GM12878 (cell line): ENCODE results near the gene FRMD8. TPM values are rescaled to one million over a fixed set of nuclear protein-coding genes. Genes with fewer than 3 reads are reported as not detected.

Source experiments
- ATAC-seq: fragments of 200-7000 bp; cut with Tn5 transposase; 3 replicates; pipeline ENCODE4 v1.9.1; 2020; ENCODE audit warnings: mild to moderate bottlenecking, moderate library complexity
- BruUV-seq: library from RNA; stranded (reverse); fragments of 400-500 nt; replicated peaks from 2 replicates; lab custom pipeline; 2021; lab: Mats Ljungman, UMichigan
- CTCF ChIA-PET: fragments of 300-600 bp; sonication (Branson Sonifier 250); formaldehyde crosslinking; extraction: SDS; loops from one replicate; lab custom pipeline; 2021; ENCODE audit warnings: inconsistent platforms; lab: Yijun Ruan, JAX
- POLR2A ChIA-PET: fragments of 350-600 bp; formaldehyde crosslinking; extraction: SDS; loops from one replicate; lab custom pipeline; 2021; ENCODE audit warnings: inconsistent platforms; lab: Charles Lee
- RAD21 ChIA-PET: fragments of 300-600 bp; sonication (Branson Sonifier 250); formaldehyde crosslinking; loops from one replicate; lab custom pipeline; 2023; ENCODE audit warnings: antibody characterized with exemption; ENCODE audit not compliant: unreplicated experiment; lab: Charles Lee
- SMC1A ChIA-PET: fragments of 300-600 bp; sonication (Branson Sonifier 250); formaldehyde crosslinking; loops from one replicate; lab custom pipeline; 2023; ENCODE audit not compliant: unreplicated experiment, uncharacterized antibody; lab: Charles Lee
- DNase-seq: peaks from one replicate; pipeline ENCODE4 v3.0.0-alpha.2; 2011; ENCODE audit warnings: low read depth, low spot score
- FAIRE-seq: peaks from 3 replicates; lab custom pipeline; 2011; peaks lifted over from hg19 to GRCh38; lab: Jason Lieb, UNC
- H2AFZ ChIP-seq: 2 replicates; pipeline ENCODE4 v1.6.0; 2011; ENCODE audit warnings: low read depth, low read length, control low read depth; ENCODE audit not compliant: control insufficient read depth
- H3K27ac ChIP-seq: 2 replicates; pipeline ENCODE4 v1.5.1; 2011; ENCODE audit warnings: control low read depth; ENCODE audit not compliant: control insufficient read depth, insufficient read depth
- H3K27me3 ChIP-seq, 2 experiments: replicated peaks in 1 of 2; 2 replicates each; pipeline versions ENCODE4 v1.6.0 to v1.6.1; 2011; ENCODE audit warnings: low read length in 1 of 2; ENCODE audit not compliant: control insufficient read depth in 2 of 2, insufficient read depth in 2 of 2
- H3K36me3 ChIP-seq, 2 experiments: 2 replicates each; pipeline ENCODE4 v1.5.1; 2011; ENCODE audit warnings: low read length in 1 of 2; ENCODE audit not compliant: control insufficient read depth in 2 of 2, insufficient read depth in 2 of 2
- H3K4me1 ChIP-seq: 2 replicates; pipeline ENCODE4 v1.6.1; 2011; ENCODE audit warnings: mild to moderate bottlenecking, low read length, moderate library complexity, mixed read lengths; ENCODE audit not compliant: control insufficient read depth, insufficient read depth
- H3K4me2 ChIP-seq: 2 replicates; pipeline ENCODE4 v1.6.0; 2011; ENCODE audit warnings: control low read depth; ENCODE audit not compliant: control insufficient read depth, insufficient read depth
- H3K4me3 ChIP-seq: fragments of 200-600 bp; sonication (generic); 2 replicates; pipeline ENCODE4 v1.5.1; 2016
- H3K79me2 ChIP-seq: 2 replicates; pipeline ENCODE4 v1.6.0; 2011; ENCODE audit warnings: low read length; ENCODE audit not compliant: control insufficient read depth, insufficient read depth
- H3K9ac ChIP-seq: 2 replicates; pipeline ENCODE4 v1.8.0; 2011; ENCODE audit warnings: low read length, control low read depth, mixed read lengths; ENCODE audit not compliant: control insufficient read depth, insufficient read depth
- H3K9me3 ChIP-seq: replicated peaks from 3 replicates; pipeline ENCODE4 v1.5.1; 2011; ENCODE audit warnings: mild to moderate bottlenecking, low read length; ENCODE audit not compliant: control insufficient read depth, insufficient read depth
- H4K20me1 ChIP-seq: 2 replicates; pipeline ENCODE4 v1.6.0; 2011; ENCODE audit not compliant: control insufficient read depth, insufficient read depth
- BCLAF1 ChIP-seq: fragments of 450-650 bp; IDR thresholded peaks from 2 replicates; pipeline ENCODE4 v1.6.1; 2017; ENCODE audit warnings: antibody characterized with exemption, mild to moderate bottlenecking, moderate library complexity
- BHLHE40 ChIP-seq, 2 experiments: fragments of 450-650 bp in 1 of 2; IDR thresholded peaks; 2 replicates each; pipeline ENCODE4 v1.6.1; 2011 to 2017; ENCODE audit warnings: low read depth in 2 of 2, borderline replicate concordance in 1 of 2, improper control_type of control experiment in 1 of 2, low read length in 1 of 2, mild to moderate bottlenecking in 1 of 2
- E2F4 ChIP-seq: IDR thresholded peaks from 2 replicates; pipeline ENCODE4 v1.6.1; 2012; ENCODE audit warnings: low read depth, low read length, improper control_type of control experiment
- HDAC6 ChIP-seq: fragments of 200-600 bp; sonication (generic); IDR thresholded peaks from one replicate; pipeline ENCODE4 v1.8.0; 2017; ENCODE audit warnings: antibody characterized with exemption; ENCODE audit not compliant: unreplicated experiment
- NFIC ChIP-seq: IDR thresholded peaks from 2 replicates; pipeline ENCODE4 v1.6.1; 2012; ENCODE audit warnings: low read depth, mild to moderate bottlenecking, inconsistent platforms, low read length, moderate library complexity
- NKRF ChIP-seq: fragments of 450-650 bp; conservative IDR thresholded peaks from 2 replicates; pipeline ENCODE4 v1.6.1; 2017; ENCODE audit warnings: mild to moderate bottlenecking, moderate library complexity
- NR2F1 ChIP-seq: fragments of 450-650 bp; conservative IDR thresholded peaks from 2 replicates; pipeline ENCODE4 v1.6.1; 2017; ENCODE audit warnings: mild to moderate bottlenecking
- PBX3 ChIP-seq: IDR thresholded peaks from 2 replicates; pipeline ENCODE4 v1.6.1; 2011; ENCODE audit warnings: mild to moderate bottlenecking, low read depth, low read length, moderate library complexity; ENCODE audit not compliant: insufficient replicate concordance
- SP1 ChIP-seq: IDR thresholded peaks from one replicate; pipeline ENCODE4 v1.6.1; 2011; ENCODE audit warnings: low read depth, low read length
- ZBTB40 ChIP-seq: fragments of 450-650 bp; IDR thresholded peaks from 2 replicates; pipeline ENCODE4 v1.6.1; 2016; ENCODE audit warnings: mild to moderate bottlenecking, moderate library complexity, borderline replicate concordance
- ZZZ3 ChIP-seq: IDR thresholded peaks from 2 replicates; pipeline ENCODE4 v1.6.1; 2011; ENCODE audit warnings: low read depth; ENCODE audit not compliant: control insufficient read depth, insufficient read length
- WGBS: methylation state at CpG from one replicate; pipeline ENCODE4 v1.1.6; 2016; ENCODE audit warnings: low lambda C conversion rate; ENCODE audit not compliant: insufficient replicate concordance, insufficient coverage; ENCODE audit errors: missing lambda C conversion rate; 5-methylcytosine and 5-hydroxymethylcytosine counted together
- in situ Hi-C: fragments of 300-500 bp; cut with MboI; formaldehyde crosslinking; loops from 9 replicates; pipeline ENCODE4 v1.14.3; 2018; ENCODE audit warnings: mixed read lengths
- intact Hi-C: fragments of 100-400 bp; cut with micrococcal nuclease; formaldehyde crosslinking; loops from one replicate; pipeline ENCODE4 v1.14.2; 2022; ENCODE audit not compliant: unreplicated experiment
- polyA plus RNA-seq, 11 experiments: library from polyadenylated mRNA; depleted of rRNA in 4 of 11; unstranded in 6 of 11; stranded (reverse) in 5 of 11; fragments of >200 nt; fragmentation: Nextera tagmentation in 4 of 11; fragmentation: Illumina TruSeq in 1 of 11; extraction: Ambion mirVana in 4 of 11; extraction: Trizol in 1 of 11; gene quantifications; 1 replicate in 1 of 11; 2 replicates in 10 of 11; pipeline versions ENCODE4 v1.2.1 to v1.2.3, GENCODE V29; 2011 to 2016; ENCODE audit warnings: inconsistent platforms in 2 of 11, missing spikeins in 2 of 11, low read depth in 1 of 11
- total RNA-seq, 4 experiments: library from RNA; depleted of rRNA in 3 of 4; stranded (reverse); fragments of >200 nt in 3 of 4; fragmentation: Illumina TruSeq in 1 of 4; extraction: Trizol in 1 of 4; gene quantifications; 2 replicates each; pipeline versions ENCODE4 v1.2.1 to v1.2.3, GENCODE V29; 2013 to 2021

Gene FRMD8
- total and polyA plus RNA-seq, 10 of the 15 experiments (the other 5 are each of a cell fraction or from before 2014, with no cell fraction given), result 8.3 to 69.4 (median 28.0) TPM

GRCh38 chr11:65383778-65384177, 2.7 kb upstream of the FRMD8 start:
- SMC1A ChIA-PET, result interaction anchor here (1.0 to 4.1 kb wide), 5 partner anchors 19 to 205 kb away, joined by 3 to 20 read pairs (median 7); no protein-coding TSS in a partner anchor
- 98% methylated on average over 6 of the region's 6 CpGs for WGBS
- POLR2A ChIA-PET, result interaction anchor here (0.6 to 1.7 kb wide), 9 partner anchors 30 to 119 kb away, joined by 3 to 8 read pairs (median 4); partner anchors contain the start of gene MALAT1
- Histone ChIP-seq H3K4me3 (no peak overlapping the region), H2AFZ (no peak overlapping the region), H3K79me2 (peaks cover 39% of the 10 kb centered on the region), H3K36me3 (no peaks in the 10 kb centered on the region; a peak in 1 of 4 replicates), H3K4me1 (peaks cover 55% of the 10 kb centered on the region), H3K27me3 (no peaks in the 10 kb centered on the region), H3K9me3 (no peaks in the 10 kb centered on the region), H4K20me1 (no peaks in the 10 kb centered on the region; the same call in 1 of the 2 replicates), H3K4me2 (no peak overlapping the region), H3K27ac (peak overlapping the region; percentile 25; the same call in 1 of the 2 replicates), H3K9ac (no peak overlapping the region)
- DNase-seq (no peak), FAIRE-seq (no peak), ATAC-seq (no peak)
- RAD21 ChIA-PET, result interaction anchor here (1.2 to 3.4 kb wide), 3 partner anchors 33 to 126 kb away, joined by 3 to 23 read pairs (median 3); no protein-coding TSS in a partner anchor
- in situ Hi-C loops, result no loop called here
- no TSS peak for BruUV-seq
- intact Hi-C loops, result loop anchor here (2.0 to 5.0 kb wide), 2 partner anchors 33 to 114 kb away; partner anchors contain the start of gene MALAT1
- CTCF ChIA-PET, result interaction anchor here (0.6 to 1.5 kb wide), 6 partner anchors 8 to 483 kb away, joined by 3 to 4 read pairs (median 4); no protein-coding TSS in a partner anchor
- TF ChIP-seq E2F4, result no peak
- no peak for TF ChIP-seq HDAC6
- TF ChIP-seq ZBTB40, result no peak
- no peak for TF ChIP-seq PBX3
- no peak for TF ChIP-seq NKRF
- TF ChIP-seq BCLAF1, result no peak
- no peak for TF ChIP-seq ZZZ3
- no peak for TF ChIP-seq SP1
- no peak for TF ChIP-seq NR2F1
- TF ChIP-seq NFIC, result no peak
- TF ChIP-seq BHLHE40 (IDR thresholded peaks at IDR 0.05; ENCODE audit: borderline replicate concordance in 1 of 2, low read depth in 2 of 2, low read length in 1 of 2), result no peak
